ENCODE results near the gene FAF1.
"Not testable (repeated sequence)": the region's sequence is repeated elsewhere in the genome, so short reads cannot be mapped to it uniquely, and the experiment has no call there.

The FAF1 gene

GRCh38 chr1:50959913-50960844, at the start of gene FAF1:
TSS of gene FAF1 (minus strand) at chr1:50960267. CDS start at chr1:50959811, 456 bp downstream.
- DNase-seq (ENCODE audit: low read depth in 2 of 2), result peak; percentile 86

GRCh38 chr1:51009381-51009780, 49.3 kb upstream of the FAF1 start:
- DNase-seq (ENCODE audit: low read depth in 2 of 2), result no peak

- DNase-seq (ENCODE audit: low read depth in 2 of 2), result not testable (repeated sequence)
Observed at GRCh38 chr1:51005549-51005948, 45.5 kb upstream of the FAF1 start.

- DNase-seq (ENCODE audit: low read depth in 2 of 2), result no peak
Observed at GRCh38 chr1:51002516-51002915, 42.4 kb upstream of the FAF1 start.

- no peak for DNase-seq (ENCODE audit: low read depth in 2 of 2)
Observed at GRCh38 chr1:51000651-51001050, 40.6 kb upstream of the FAF1 start.

GRCh38 chr1:51000160-51000559, 40.1 kb upstream of the FAF1 start:
- DNase-seq (ENCODE audit: low read depth in 2 of 2), result no peak

- DNase-seq (ENCODE audit: low read depth in 2 of 2), result not testable (repeated sequence)
Observed at GRCh38 chr1:50999375-50999774, 39.3 kb upstream of the FAF1 start.

- DNase-seq (ENCODE audit: low read depth in 2 of 2), result no peak
Observed at GRCh38 chr1:50996083-50996482, 36.0 kb upstream of the FAF1 start.

GRCh38 chr1:50995651-50996050, 35.6 kb upstream of the FAF1 start:
- DNase-seq (ENCODE audit: low read depth in 2 of 2), result no peak

GRCh38 chr1:50994997-50995396, 34.9 kb upstream of the FAF1 start:
- DNase-seq (ENCODE audit: low read depth in 2 of 2), result no peak

GRCh38 chr1:50993645-50994044, 33.6 kb upstream of the FAF1 start:
- no peak for DNase-seq (ENCODE audit: low read depth in 2 of 2)

- DNase-seq (ENCODE audit: low read depth in 2 of 2), result no peak
Observed at GRCh38 chr1:50992532-50993318, 32.7 kb upstream of the FAF1 start.

- no peak for DNase-seq (ENCODE audit: low read depth in 2 of 2)
Observed at GRCh38 chr1:50989694-50990093, 29.6 kb upstream of the FAF1 start.

GRCh38 chr1:50986653-50987052, 26.6 kb upstream of the FAF1 start:
- no peak for DNase-seq (ENCODE audit: low read depth in 2 of 2)

- no peak for DNase-seq (ENCODE audit: low read depth in 2 of 2)
Observed at GRCh38 chr1:50985094-50985493, 25.0 kb upstream of the FAF1 start.

GRCh38 chr1:50983219-50983802, 23.2 kb upstream of the FAF1 start:
- DNase-seq (ENCODE audit: low read depth in 2 of 2), result no peak

GRCh38 chr1:50982611-50983010, 22.5 kb upstream of the FAF1 start:
- DNase-seq (ENCODE audit: low read depth in 2 of 2), result no peak

- DNase-seq (ENCODE audit: low read depth in 2 of 2), result no peak
Observed at GRCh38 chr1:50981741-50982140, 21.7 kb upstream of the FAF1 start.

GRCh38 chr1:50980505-50980904, 20.4 kb upstream of the FAF1 start:
- no peak for DNase-seq (ENCODE audit: low read depth in 2 of 2)

- no peak for DNase-seq (ENCODE audit: low read depth in 2 of 2)
Observed at GRCh38 chr1:50979937-50980336, 19.9 kb upstream of the FAF1 start.

GRCh38 chr1:50978852-50979781, 19.1 kb upstream of the FAF1 start:
- DNase-seq (ENCODE audit: low read depth in 2 of 2), result no peak

Data from fibroblast of skin of left quadriceps (primary cell).